H1 (cell line): ENCODE results near the gene CEACAM1. TPM values are rescaled to one million over a fixed set of nuclear protein-coding genes. Genes with fewer than 3 reads are reported as not detected.

Experiments used
- CTCF ChIA-PET: fragments of 300-600 bp; sonication (Branson Sonifier 250); formaldehyde crosslinking; loops from one replicate; lab custom pipeline; 2021; ENCODE audit not compliant: partially characterized antibody; lab: Charles Lee
- POLR2A ChIA-PET: fragments of 300-600 bp; sonication (Branson Sonifier 250); formaldehyde crosslinking; loops from one replicate; lab custom pipeline; 2021; ENCODE audit warnings: inconsistent platforms; ENCODE audit not compliant: partially characterized antibody; lab: Charles Lee
- DNase-seq, 2 experiments: peaks; one replicate each; pipeline versions ENCODE4 v3.0.0 to v3.0.0-alpha.2; 2010 to 2022; ENCODE audit warnings: low spot score in 2 of 2, low read depth in 1 of 2, mixed read lengths in 1 of 2
- FAIRE-seq: peaks from 2 replicates; lab custom pipeline; 2011; peaks lifted over from hg19 to GRCh38; lab: Jason Lieb, UNC
- H2AFZ ChIP-seq: 2 replicates; pipeline ENCODE4 v1.8.1; 2012; ENCODE audit warnings: low read length, inconsistent platforms
- H2AK5ac ChIP-seq: 2 replicates; pipeline ENCODE4 v1.6.1; 2013; ENCODE audit warnings: low read depth, low read length
- H2BK120ac ChIP-seq: replicated peaks from 2 replicates; pipeline ENCODE3; 2013; ENCODE audit warnings: low read depth, low read length, inconsistent platforms
- H2BK12ac ChIP-seq: 2 replicates; pipeline ENCODE4 v1.6.1; 2013; ENCODE audit warnings: low read depth, low read length
- H2BK15ac ChIP-seq: 2 replicates; pipeline ENCODE4 v1.6.1; 2013; ENCODE audit warnings: low read length
- H2BK20ac ChIP-seq: 2 replicates; pipeline ENCODE4 v1.6.1; 2013; ENCODE audit warnings: low read length
- H2BK5ac ChIP-seq: 2 replicates; pipeline ENCODE4 v1.6.1; 2013; ENCODE audit warnings: low read depth, low read length
- H3K14ac ChIP-seq: 2 replicates; pipeline ENCODE4 v1.6.1; 2013; ENCODE audit warnings: inconsistent platforms; ENCODE audit not compliant: insufficient read length
- H3K18ac ChIP-seq: 2 replicates; pipeline ENCODE4 v1.6.1; 2013; ENCODE audit warnings: low read length; ENCODE audit errors: extremely low read depth
- H3K23ac ChIP-seq: 2 replicates; pipeline ENCODE4 v1.6.1; 2013; ENCODE audit warnings: inconsistent platforms; ENCODE audit not compliant: insufficient read length
- H3K23me2 ChIP-seq: 2 replicates; pipeline ENCODE4 v1.6.1; 2013; ENCODE audit warnings: low read depth, low read length
- H3K27ac ChIP-seq: 2 replicates; pipeline ENCODE4 v1.6.1; 2011; ENCODE audit warnings: low read depth, low read length, inconsistent platforms
- H3K27me3 ChIP-seq, 4 experiments: replicated peaks in 1 of 4; 1 replicate in 1 of 4; 2 replicates in 3 of 4; pipeline versions ENCODE4 v1.6.1 to v1.8.1; 2011 to 2013; ENCODE audit warnings: low read length in 3 of 4, mild to moderate bottlenecking in 3 of 4, inconsistent platforms in 2 of 4, mixed read lengths in 2 of 4, moderate library complexity in 1 of 4; ENCODE audit not compliant: control insufficient read depth in 3 of 4, insufficient read depth in 3 of 4; ENCODE audit errors: extremely low read depth in 1 of 4
- H3K36me3 ChIP-seq, 4 experiments: 2 replicates each; pipeline versions ENCODE4 v1.6.1 to v1.8.1; 2011 to 2013; ENCODE audit warnings: mild to moderate bottlenecking in 4 of 4, low read length in 3 of 4, moderate library complexity in 2 of 4, control low read depth in 1 of 4, inconsistent platforms in 1 of 4; ENCODE audit not compliant: insufficient read depth in 4 of 4, control insufficient read depth in 2 of 4
- H3K4ac ChIP-seq: replicated peaks from 2 replicates; pipeline ENCODE3; 2013; ENCODE audit warnings: low read length, low read depth, mixed read lengths, inconsistent platforms; ENCODE audit not compliant: insufficient read length
- H3K4me1 ChIP-seq, 4 experiments: replicated peaks in 1 of 4; 1 replicate in 1 of 4; 2 replicates in 3 of 4; pipeline versions ENCODE4 v1.6.1 to v1.8.1; 2011 to 2013; ENCODE audit warnings: low read length in 3 of 4, inconsistent platforms in 2 of 4, mixed read lengths in 1 of 4; ENCODE audit not compliant: insufficient read depth in 4 of 4, control insufficient read depth in 3 of 4
- H3K4me2 ChIP-seq, 2 experiments: 2 replicates each; pipeline versions ENCODE4 v1.6.1 to v1.8.1; 2011 to 2013; ENCODE audit warnings: low read depth in 2 of 2, low read length in 2 of 2, control low read depth in 1 of 2, inconsistent platforms in 1 of 2, mild to moderate bottlenecking in 1 of 2; ENCODE audit not compliant: insufficient read depth in 1 of 2
- H3K4me3 ChIP-seq, 4 experiments: fragments of 200-600, 300-600 bp in 1 of 4; sonication (generic), shearing (Covaris generic), sonication (Bioruptor Twin) in 1 of 4; 2 replicates each; pipeline versions ENCODE4 v1.5.1 to v1.8.1; 2011 to 2016; ENCODE audit warnings: low read length in 4 of 4, low read depth in 3 of 4, control low read depth in 2 of 4, inconsistent platforms in 2 of 4, mild to moderate bottlenecking in 2 of 4, mixed read lengths in 1 of 4, moderate library complexity in 1 of 4; ENCODE audit not compliant: insufficient read depth in 2 of 4; ENCODE audit errors: extremely low read depth in 1 of 4
- H3K56ac ChIP-seq: replicated peaks from 2 replicates; pipeline ENCODE3; 2013; ENCODE audit warnings: low read depth, mild to moderate bottlenecking, mixed read lengths, low read length, inconsistent platforms; ENCODE audit not compliant: insufficient read length
- H3K79me1 ChIP-seq: 2 replicates; pipeline ENCODE4 v1.6.1; 2013; ENCODE audit warnings: low read depth, low read length, control low read depth
- H3K79me2 ChIP-seq, 2 experiments: 2 replicates each; pipeline versions ENCODE4 v1.6.1 to v1.8.1; 2012 to 2013; ENCODE audit warnings: low read length in 2 of 2, mild to moderate bottlenecking in 2 of 2, inconsistent platforms in 1 of 2; ENCODE audit not compliant: insufficient read depth in 2 of 2, control insufficient read depth in 1 of 2
- H3K9ac ChIP-seq, 4 experiments: replicated peaks in 1 of 4; 1 replicate in 1 of 4; 2 replicates in 3 of 4; pipeline versions ENCODE4 v1.6.1 to v1.8.1; 2011 to 2013; ENCODE audit warnings: low read depth in 3 of 4, low read length in 3 of 4, control low read depth in 2 of 4, mild to moderate bottlenecking in 2 of 4, moderate library complexity in 2 of 4, inconsistent platforms in 1 of 4; ENCODE audit errors: extremely low read depth in 1 of 4
- H3K9me3 ChIP-seq, 2 experiments: 2 replicates each; pipeline versions ENCODE4 v1.6.1 to v1.8.1; 2012 to 2013; ENCODE audit warnings: mild to moderate bottlenecking in 2 of 2, moderate library complexity in 2 of 2, control low read depth in 1 of 2, inconsistent platforms in 1 of 2, low read depth in 1 of 2, low read length in 1 of 2, mixed read lengths in 1 of 2; ENCODE audit not compliant: insufficient read depth in 2 of 2
- H4K20me1 ChIP-seq, 2 experiments: replicated peaks in 1 of 2; 2 replicates each; pipeline versions ENCODE3 to v1.8.1; 2011 to 2013; ENCODE audit warnings: inconsistent platforms in 2 of 2, low read length in 2 of 2, mild to moderate bottlenecking in 1 of 2; ENCODE audit not compliant: insufficient read depth in 2 of 2, control insufficient read depth in 1 of 2
- H4K5ac ChIP-seq: 2 replicates; pipeline ENCODE4 v1.6.1; 2013; ENCODE audit warnings: low read length, low read depth, mixed read lengths, inconsistent platforms; ENCODE audit not compliant: insufficient read length
- H4K8ac ChIP-seq: 2 replicates; pipeline ENCODE4 v1.8.0; 2013; ENCODE audit warnings: mild to moderate bottlenecking, moderate library complexity, low read length, inconsistent platforms; ENCODE audit not compliant: insufficient read depth; ENCODE audit errors: extremely low read depth
- H4K91ac ChIP-seq: replicated peaks from 2 replicates; pipeline ENCODE3; 2013; ENCODE audit warnings: low read length, mixed read lengths, inconsistent platforms; ENCODE audit not compliant: insufficient read length
- SIRT6 ChIP-seq: IDR thresholded peaks from one replicate; pipeline ENCODE4 v1.7.1; 2012; ENCODE audit warnings: low read length, inconsistent platforms
- WGBS, 2 experiments: shearing (Covaris generic) in 1 of 2; methylation state at CpG; one replicate each; pipeline versions ENCODE4 v1.1.6 to v1.1.7; 2013 to 2015; ENCODE audit warnings: low lambda C conversion rate in 2 of 2, mixed read lengths in 2 of 2, inconsistent platforms in 1 of 2, low coverage in 1 of 2, missing lambda C conversion rate in 1 of 2; ENCODE audit not compliant: insufficient replicate concordance in 2 of 2, insufficient coverage in 1 of 2, insufficient read length in 1 of 2; ENCODE audit errors: extremely low coverage in 1 of 2, missing lambda C conversion rate in 1 of 2; 5-methylcytosine and 5-hydroxymethylcytosine counted together
- polyA plus RNA-seq, 7 experiments: library from polyadenylated mRNA; depleted of rRNA in 3 of 7; stranded (reverse) in 5 of 7; unstranded in 2 of 7; fragments of >200 nt in 5 of 7; fragments of 200-250 nt in 2 of 7; gene quantifications; 1 replicate in 5 of 7; 2 replicates in 1 of 7; 4 replicates in 1 of 7; pipeline versions ENCODE4 v1.2.1 to v1.2.3, GENCODE V29; 2011 to 2013; ENCODE audit warnings: missing spikeins in 2 of 7, mixed read lengths in 2 of 7
- total RNA-seq: library from RNA; stranded (reverse); fragmentation: NEBNext Ultra II Directional; extraction: Animal tissue kit (Norgen Biotek cat#: 25700); gene quantifications from 2 replicates; pipeline ENCODE4 v1.2.1, GENCODE V29; 2021

Gene CEACAM1
- total and polyA plus RNA-seq, 2 of the 8 experiments (the other 6 are each of a cell fraction or from before 2014, with no cell fraction given) = 1.8 to 3.6 TPM

DNA sequence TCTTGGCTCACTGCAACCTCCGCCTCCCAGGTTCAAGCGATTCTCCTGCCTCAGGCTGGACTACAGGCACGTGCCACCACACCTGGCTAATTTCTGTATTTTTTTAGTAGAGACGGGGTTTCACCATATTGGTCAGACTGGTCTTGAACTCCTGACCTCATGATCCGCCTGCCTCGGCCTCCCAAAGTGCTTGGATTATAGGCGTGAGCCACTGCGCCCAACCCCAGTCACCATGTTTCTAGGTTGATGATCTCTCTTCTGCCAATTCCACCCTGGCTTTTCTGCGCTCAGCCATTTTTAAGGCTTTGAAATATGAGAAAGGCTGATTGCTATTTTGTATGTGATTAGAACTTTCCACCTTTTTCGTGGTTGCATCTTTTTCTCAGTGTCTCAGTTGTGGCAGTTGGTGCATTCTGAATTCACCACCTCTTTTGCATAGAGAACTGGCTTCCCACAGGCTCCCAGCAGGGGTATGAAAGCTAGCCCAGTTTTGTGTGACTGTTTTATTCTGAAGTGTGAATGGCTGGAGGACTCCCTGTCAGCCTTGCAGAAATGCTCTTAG lies 15.5 kb downstream of the CEACAM1 start:
- no peak overlapping the region for H2BK12ac ChIP-seq
- DNase-seq = peak in 1 of 2 experiments; percentile 48
- H3K36me3 ChIP-seq = no peaks in the 10 kb centered on the region
- H2BK120ac ChIP-seq = no peak overlapping the region
- no peak overlapping the region for H3K4me3 ChIP-seq
- H3K79me1 ChIP-seq = no peaks in the 10 kb centered on the region
- WGBS, 2 experiments = 75% methylated on average over 7 of the region's 10 CpGs; no CpG with 5 or more reads in 1 of the 2 experiments
- no peaks in the 10 kb centered on the region for H4K20me1 ChIP-seq
- no peak overlapping the region for H3K4ac ChIP-seq
- no peaks in the 10 kb centered on the region for H3K79me2 ChIP-seq
- H3K9ac ChIP-seq = no peak overlapping the region
- no peak overlapping the region for H3K4me2 ChIP-seq
- 0 out of 2 replicates have a peak overlapping the region, but pooled peaks have one; percentile 74 for H2BK20ac ChIP-seq
- peak; percentile 42 for FAIRE-seq
- ChIA-PET CTCF (interaction anchor here (0.6 to 1.9 kb wide), 3 partner anchors 16 to 131 kb away, joined by 3 to 9 read pairs (median 3); partner anchors contain the start of gene CEACAM1), POLR2A (no interaction called here)
- no peak overlapping the region for H2AK5ac ChIP-seq
- H4K8ac ChIP-seq = no peak overlapping the region
- H3K14ac ChIP-seq = no peak overlapping the region
- no peaks in the 10 kb centered on the region for H3K23me2 ChIP-seq
- H2BK5ac ChIP-seq = no peak overlapping the region
- no peaks in the 10 kb centered on the region for H3K9me3 ChIP-seq
- no peak overlapping the region for H2BK15ac ChIP-seq
- H3K18ac ChIP-seq = no peak overlapping the region
- TF ChIP-seq SIRT6 = no peak
- TF ChIP-seq, all 59 proteins: peak for 0
- Histone ChIP-seq H4K5ac (no peak overlapping the region), H3K56ac (no peak overlapping the region), H3K27me3 (no peaks in the 10 kb centered on the region; a peak in 1 of 7 replicates), H3K23ac (no peak overlapping the region), H4K91ac (no peak overlapping the region), H2AFZ (no peak overlapping the region), H3K27ac (no peak overlapping the region), H3K4me1 (peaks cover 0 to 5% (median 2%) of the 10 kb centered on the region in 4 experiments; a peak in 2 of 7 replicates)
